ENCODE data around the gene PTRH1.

Gene PTRH1

GRCh38 chr9:127711226-127711701, 4.2 kb downstream of the PTRH1 start:
- peaks cover 0 to 18% (median 16%) of the 10 kb centered on the region in 4 donors for H3K4me1 ChIP-seq
- H3K9me3 ChIP-seq: no peaks in the 10 kb centered on the region
- H3K27ac ChIP-seq: no peak overlapping the region
- H3K4me3 ChIP-seq: no peak overlapping the region
- intact Hi-C loops (cut with DNase I; ENCODE audit: low total_unique reads): loop anchor here (5.0 kb wide), 1 partner anchor 94 kb away; no protein-coding TSS in a partner anchor
- DNase-seq: no peak
- peaks cover 0 to 10% (median 0%) of the 10 kb centered on the region in 3 donors for H3K36me3 ChIP-seq
- peaks cover 0 to 16% of the 10 kb centered on the region in 2 donors for H3K27me3 ChIP-seq
- TF ChIP-seq, protein P1, sequence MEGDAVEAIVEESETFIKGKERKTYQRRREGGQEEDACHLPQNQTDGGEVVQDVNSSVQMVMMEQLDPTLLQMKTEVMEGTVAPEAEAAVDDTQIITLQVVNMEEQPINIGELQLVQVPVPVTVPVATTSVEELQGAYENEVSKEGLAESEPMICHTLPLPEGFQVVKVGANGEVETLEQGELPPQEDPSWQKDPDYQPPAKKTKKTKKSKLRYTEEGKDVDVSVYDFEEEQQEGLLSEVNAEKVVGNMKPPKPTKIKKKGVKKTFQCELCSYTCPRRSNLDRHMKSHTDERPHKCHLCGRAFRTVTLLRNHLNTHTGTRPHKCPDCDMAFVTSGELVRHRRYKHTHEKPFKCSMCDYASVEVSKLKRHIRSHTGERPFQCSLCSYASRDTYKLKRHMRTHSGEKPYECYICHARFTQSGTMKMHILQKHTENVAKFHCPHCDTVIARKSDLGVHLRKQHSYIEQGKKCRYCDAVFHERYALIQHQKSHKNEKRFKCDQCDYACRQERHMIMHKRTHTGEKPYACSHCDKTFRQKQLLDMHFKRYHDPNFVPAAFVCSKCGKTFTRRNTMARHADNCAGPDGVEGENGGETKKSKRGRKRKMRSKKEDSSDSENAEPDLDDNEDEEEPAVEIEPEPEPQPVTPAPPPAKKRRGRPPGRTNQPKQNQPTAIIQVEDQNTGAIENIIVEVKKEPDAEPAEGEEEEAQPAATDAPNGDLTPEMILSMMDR (IDR thresholded peaks at IDR 0.05): no peak

DNA sequence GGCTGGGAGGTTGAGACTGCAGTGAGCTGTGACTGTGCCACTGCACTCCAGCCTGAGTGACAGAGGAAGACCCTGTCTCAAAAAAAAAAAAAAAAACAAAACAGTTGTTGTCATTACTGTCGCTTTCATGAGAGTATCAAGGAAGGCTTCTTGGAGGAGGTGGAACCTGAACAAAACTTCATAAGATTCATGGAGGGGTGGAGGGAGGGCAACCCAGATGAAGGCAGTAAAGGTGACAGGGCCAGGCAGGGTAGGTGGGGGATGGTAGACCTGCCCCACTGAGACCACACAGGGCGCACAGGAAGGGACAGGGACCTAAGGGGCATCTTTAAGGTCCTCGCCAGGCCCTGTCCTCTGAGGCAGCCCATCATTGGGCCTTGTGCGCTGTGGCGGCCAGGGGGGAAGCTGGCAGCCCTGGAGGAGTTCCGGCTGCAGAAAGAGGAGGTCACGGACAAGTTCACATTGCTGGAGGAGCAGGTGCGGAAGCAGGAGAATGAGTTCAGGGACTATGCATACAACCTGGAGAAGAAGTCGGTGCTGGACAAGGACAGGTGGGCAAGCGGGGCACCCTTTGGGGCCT, 5.2 kb downstream of the PTRH1 start:
- DNase-seq: no peak
- peaks cover 0 to 24% of the 10 kb centered on the region in 2 donors for H3K27me3 ChIP-seq
- H3K4me3 ChIP-seq: no peak overlapping the region
- H3K9me3 ChIP-seq: no peaks in the 10 kb centered on the region
- H3K4me1 ChIP-seq: peaks cover 0 to 13% (median 12%) of the 10 kb centered on the region in 4 donors
- H3K36me3 ChIP-seq: peaks cover 0 to 10% (median 0%) of the 10 kb centered on the region in 3 donors
- H3K27ac ChIP-seq: no peak overlapping the region
- intact Hi-C loops (cut with DNase I; ENCODE audit: low total_unique reads): loop anchor here (5.0 kb wide), 1 partner anchor 93 kb away; no protein-coding TSS in a partner anchor
- TF ChIP-seq, protein P1 (IDR thresholded peaks at IDR 0.05): no peak

- TF ChIP-seq, protein P1 (IDR thresholded peaks at IDR 0.05): no peak
- Histone ChIP-seq H3K27me3 (peaks cover 0 to 31% of the 10 kb centered on the region in 2 donors), H3K4me3 (no peak overlapping the region), H3K27ac (no peak overlapping the region), H3K36me3 (peaks cover 0 to 10% (median 0%) of the 10 kb centered on the region in 3 donors), H3K9me3 (no peaks in the 10 kb centered on the region), H3K4me1 (peaks cover 0 to 3% (median 2%) of the 10 kb centered on the region in 4 donors)
- DNase-seq: no peak
- intact Hi-C loops (cut with DNase I; ENCODE audit: low total_unique reads): no loop called here
These were observed 6.4 kb downstream of the PTRH1 start for GRCh38 chr9:127708952-127709587.

GRCh38 chr9:127707766-127708165, 7.7 kb downstream of the PTRH1 start:
- peaks cover 0 to 31% of the 10 kb centered on the region in 2 donors for H3K27me3 ChIP-seq
- H3K4me3 ChIP-seq: no peak overlapping the region
- TF ChIP-seq, protein P1 (IDR thresholded peaks at IDR 0.05): no peak
- peaks cover 0 to 10% (median 0%) of the 10 kb centered on the region in 3 donors for H3K36me3 ChIP-seq
- no peak overlapping the region for H3K27ac ChIP-seq
- no peaks in the 10 kb centered on the region for H3K9me3 ChIP-seq
- intact Hi-C loops (cut with DNase I; ENCODE audit: low total_unique reads): no loop called here
- H3K4me1 ChIP-seq: no peaks in the 10 kb centered on the region
- DNase-seq: no peak

- TF ChIP-seq, protein P1 (IDR thresholded peaks at IDR 0.05): no peak
- Histone ChIP-seq H3K27me3 (peaks cover 0 to 31% of the 10 kb centered on the region in 2 donors), H3K4me1 (no peaks in the 10 kb centered on the region), H3K4me3 (no peak within 1 kb of the TSS), H3K27ac (no peak within 1 kb of the TSS), H3K36me3 (peaks cover 0 to 4% (median 0%) of the 10 kb centered on the region in 3 donors), H3K9me3 (no peaks in the 10 kb centered on the region)
- intact Hi-C loops (cut with DNase I; ENCODE audit: low total_unique reads): no loop called here
- no peak for DNase-seq
These were observed 8.6 kb downstream of the PTRH1 start, which contains the start of gene CFAP157 for GRCh38 chr9:127706836-127707241. Gene CFAP157, plus strand, starts transcription at chr9:127706988. Its CDS starts 44 bp downstream, at chr9:127707032.
